Measurements from ENCODE around the gene ATXN7L1.

GRCh38 chr7:105697753-105698152 lies 178.6 kb downstream of the ATXN7L1 start:
- TF ChIP-seq CTCF (IDR thresholded peaks at IDR 0.05): no peak
- no peak for TF ChIP-seq RXRA (IDR thresholded peaks at IDR 0.05; ENCODE audit: borderline replicate concordance, low read depth)
- no peak for TF ChIP-seq TAF1 (IDR thresholded peaks at IDR 0.05; ENCODE audit: borderline replicate concordance, low read depth, low read length)
- TF ChIP-seq EP300 (IDR thresholded peaks at IDR 0.05; ENCODE audit: borderline replicate concordance in 1 of 2, low read depth in 1 of 2, low read length in 1 of 2): no peak
- no peak for TF ChIP-seq REST (IDR thresholded peaks at IDR 0.05; ENCODE audit: low read depth, low read length)
- no peak for TF ChIP-seq YY1 (IDR thresholded peaks at IDR 0.05; ENCODE audit: low read depth)
- no peak for TF ChIP-seq RCOR1 (IDR thresholded peaks at IDR 0.05; ENCODE audit: low read length)
- TF ChIP-seq SIN3A (IDR thresholded peaks at IDR 0.05; ENCODE audit: borderline replicate concordance, low read depth, low read length): no peak
- no peak for TF ChIP-seq POLR2AphosphoS5 (IDR thresholded peaks at IDR 0.05; ENCODE audit: low read depth, low read length)
- TF ChIP-seq ELF1 (IDR thresholded peaks at IDR 0.05): no peak
- TF ChIP-seq, protein P1, sequence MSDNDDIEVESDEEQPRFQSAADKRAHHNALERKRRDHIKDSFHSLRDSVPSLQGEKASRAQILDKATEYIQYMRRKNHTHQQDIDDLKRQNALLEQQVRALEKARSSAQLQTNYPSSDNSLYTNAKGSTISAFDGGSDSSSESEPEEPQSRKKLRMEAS (IDR thresholded peaks at IDR 0.05; ENCODE audit: low read depth): no peak
- no peak for TF ChIP-seq FOSL2 (IDR thresholded peaks at IDR 0.05; ENCODE audit: borderline replicate concordance, low read depth)

Data from SK-N-SH (cell line).